CD14-positive monocyte (primary cell): ENCODE data around the gene MEMO1. TPM values are rescaled to one million over a fixed set of nuclear protein-coding genes. Genes with fewer than 3 reads are reported as not detected.

Source experiments
- DNase-seq, 3 donors: peaks; one replicate each; pipeline ENCODE4 v3.0.0-alpha.2; 2011 to 2022
- H2AFZ ChIP-seq: 2 replicates; pipeline ENCODE4 v1.6.0; 2012; ENCODE audit warnings: mild to moderate bottlenecking, low read depth, low read length, inconsistent platforms; ENCODE audit not compliant: insufficient read depth, poor library complexity, severe bottlenecking
- H3K27ac ChIP-seq, 2 donors: 1 replicate in 1 of 2; 2 replicates in 1 of 2; pipeline ENCODE4 v1.5.1; 2012 to 2013; ENCODE audit warnings: low read length in 2 of 2, control low read depth in 1 of 2, inconsistent platforms in 1 of 2, low read depth in 1 of 2, mild to moderate bottlenecking in 1 of 2
- H3K27me3 ChIP-seq, 2 donors: one replicate each; pipeline versions ENCODE4 v1.6.0 to v1.6.1; 2011 to 2013; ENCODE audit warnings: low read length in 2 of 2; ENCODE audit not compliant: control insufficient read depth in 2 of 2, insufficient read depth in 2 of 2
- H3K36me3 ChIP-seq, 2 donors: replicated peaks in 1 of 2; 1 replicate in 1 of 2; 2 replicates in 1 of 2; pipeline versions ENCODE4 v1.5.1 to v1.6.1; 2012 to 2013; ENCODE audit warnings: low read length in 2 of 2, control low read depth in 1 of 2, inconsistent platforms in 1 of 2, mild to moderate bottlenecking in 1 of 2; ENCODE audit not compliant: insufficient read depth in 2 of 2, control insufficient read depth in 1 of 2
- H3K4me1 ChIP-seq, 2 donors: 1 replicate in 1 of 2; 2 replicates in 1 of 2; pipeline versions ENCODE4 v1.5.1 to v1.6.1; 2012 to 2013; ENCODE audit warnings: low read length in 2 of 2, control low read depth in 1 of 2, inconsistent platforms in 1 of 2, mild to moderate bottlenecking in 1 of 2, moderate library complexity in 1 of 2; ENCODE audit not compliant: insufficient read depth in 2 of 2, control insufficient read depth in 1 of 2
- H3K4me2 ChIP-seq: replicated peaks from 2 replicates; pipeline ENCODE3; 2012; ENCODE audit warnings: low read length, moderate library complexity, mild to moderate bottlenecking; ENCODE audit not compliant: poor library complexity, severe bottlenecking; ENCODE audit errors: extremely low read depth
- H3K4me3 ChIP-seq, 3 experiments: fragments of 200-600 bp in 1 of 3; sonication (generic) in 1 of 3; replicated peaks in 1 of 3; 1 replicate in 2 of 3; 2 replicates in 1 of 3; pipeline ENCODE4 v1.5.1; 2011 to 2013; ENCODE audit warnings: low read length in 3 of 3, mild to moderate bottlenecking in 3 of 3, control low read depth in 2 of 3, low read depth in 2 of 3, inconsistent platforms in 1 of 3, moderate library complexity in 1 of 3
- H3K79me2 ChIP-seq: 2 replicates; pipeline ENCODE4 v1.6.0; 2012; ENCODE audit warnings: mild to moderate bottlenecking, control low read depth, inconsistent platforms, low read length, moderate library complexity; ENCODE audit not compliant: insufficient read depth
- H3K9ac ChIP-seq: 2 replicates; pipeline ENCODE4 v1.6.0; 2017; ENCODE audit warnings: low read length, mild to moderate bottlenecking; ENCODE audit not compliant: insufficient read depth, poor library complexity, severe bottlenecking
- H3K9me3 ChIP-seq, 2 donors: replicated peaks in 1 of 2; 1 replicate in 1 of 2; 2 replicates in 1 of 2; pipeline versions ENCODE4 v1.5.1 to v1.6.1; 2012 to 2013; ENCODE audit warnings: low read length in 2 of 2, control low read depth in 1 of 2; ENCODE audit not compliant: control insufficient read depth in 1 of 2, insufficient read depth in 1 of 2
- H4K20me1 ChIP-seq: 2 replicates; pipeline ENCODE4 v1.6.0; 2012; ENCODE audit warnings: mild to moderate bottlenecking, low read length, control low read depth, moderate library complexity; ENCODE audit not compliant: insufficient read depth
- H3K27ac Mint-ChIP-seq, 7 donors: one replicate each; pipeline ENCODE4 v1.8.0; 2020; ENCODE audit warnings: mild to moderate bottlenecking in 7 of 7, mixed read lengths in 7 of 7, moderate library complexity in 6 of 7, inconsistent platforms in 2 of 7
- H3K27me3 Mint-ChIP-seq, 3 donors: one replicate each; pipeline ENCODE4 v1.8.0; 2021 to 2022; ENCODE audit warnings: low read depth in 3 of 3, mild to moderate bottlenecking in 3 of 3, mixed read lengths in 3 of 3, moderate library complexity in 3 of 3, inconsistent platforms in 1 of 3
- H3K36me3 Mint-ChIP-seq, 2 donors: one replicate each; pipeline ENCODE4 v1.8.0; 2020; ENCODE audit warnings: mixed read lengths in 2 of 2, inconsistent platforms in 1 of 2, mild to moderate bottlenecking in 1 of 2
- H3K4me1 Mint-ChIP-seq: one replicate; pipeline ENCODE4 v1.8.0; 2020; ENCODE audit warnings: mild to moderate bottlenecking, mixed read lengths
- H3K4me3 Mint-ChIP-seq, 2 donors: one replicate each; pipeline ENCODE4 v1.8.0; 2020; ENCODE audit warnings: mild to moderate bottlenecking in 2 of 2, mixed read lengths in 2 of 2, moderate library complexity in 1 of 2
- H3K9me3 Mint-ChIP-seq, 7 donors: one replicate each; pipeline ENCODE4 v1.8.0; 2020 to 2022; ENCODE audit warnings: mixed read lengths in 7 of 7, mild to moderate bottlenecking in 6 of 7, moderate library complexity in 6 of 7, inconsistent platforms in 2 of 7
- WGBS: methylation state at CpG from one replicate; pipeline ENCODE4 v1.1.5; 2013; ENCODE audit warnings: missing lambda C conversion rate; ENCODE audit not compliant: insufficient coverage; 5-methylcytosine and 5-hydroxymethylcytosine counted together
- intact Hi-C, 2 donors: fragments of 100-400 bp; cut with micrococcal nuclease; formaldehyde crosslinking; loops; one replicate each; pipeline versions ENCODE4 v1.15.0 to v1.15.1; 2023
- polyA plus RNA-seq, 3 donors: library from polyadenylated mRNA; depleted of rRNA in 1 of 3; unstranded in 2 of 3; stranded (reverse) in 1 of 3; fragments of 300-500 nt in 2 of 3; fragments of >200 nt in 1 of 3; fragmentation: Illumina TruSeq in 2 of 3; gene quantifications; 1 replicate in 2 of 3; 2 replicates in 1 of 3; pipeline ENCODE4 v1.2.3, GENCODE V29; 2012 to 2021
- TF ChIP-seq, protein P1 (sequence below): fragments of 200-600 bp; IDR thresholded peaks from one replicate; pipeline ENCODE4 v1.8.0; 2022; ENCODE audit warnings: antibody characterized with exemption, mild to moderate bottlenecking

Gene MEMO1
- polyA plus RNA-seq, 3 donors, result 49.5 to 63.7 (median 57.0) TPM

DNA sequence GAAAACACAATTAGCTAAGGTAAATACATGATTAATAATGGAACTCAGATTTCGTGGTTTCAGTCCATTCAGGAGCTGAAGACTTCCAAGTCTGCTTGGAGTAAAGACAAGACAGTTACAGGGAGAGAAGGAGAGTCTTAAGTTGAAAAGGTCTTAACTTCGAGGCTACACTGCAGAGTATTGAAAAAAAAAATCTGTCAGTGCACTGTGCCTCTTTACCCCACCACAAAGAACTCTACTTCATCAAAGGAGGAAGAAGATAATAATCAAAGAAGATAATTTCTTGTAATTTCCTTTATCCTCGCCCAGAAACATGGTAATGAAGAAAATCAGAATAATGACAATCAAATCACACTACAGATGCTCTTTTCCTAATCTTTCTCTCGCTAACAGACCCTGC lies 75.4 kb downstream of the MEMO1 start:
- Histone ChIP-seq H3K9me3 (no peaks in the 10 kb centered on the region), H4K20me1 (peaks cover 52% of the 10 kb centered on the region), H3K4me3 (no peak overlapping the region), H3K9ac (no peak overlapping the region), H2AFZ (no peak overlapping the region), H3K4me2 (no peak overlapping the region), H3K79me2 (peaks cover 78% of the 10 kb centered on the region), H3K27ac (peak overlapping the region in 1 of 2 donors; percentile 15), H3K27me3 (no peaks in the 10 kb centered on the region), H3K36me3 (peaks cover 12 to 48% of the 10 kb centered on the region in 2 donors), H3K4me1 (no peaks in the 10 kb centered on the region)
- Mint-ChIP-seq H3K36me3 (peaks cover 19 to 20% of the 10 kb centered on the region in 2 donors), H3K4me1 (no peaks in the 10 kb centered on the region), H3K27me3 (no peaks in the 10 kb centered on the region), H3K27ac (no peak overlapping the region), H3K4me3 (no peak overlapping the region), H3K9me3 (no peaks in the 10 kb centered on the region)
- intact Hi-C loops, result no loop called here
- TF ChIP-seq, protein P1, sequence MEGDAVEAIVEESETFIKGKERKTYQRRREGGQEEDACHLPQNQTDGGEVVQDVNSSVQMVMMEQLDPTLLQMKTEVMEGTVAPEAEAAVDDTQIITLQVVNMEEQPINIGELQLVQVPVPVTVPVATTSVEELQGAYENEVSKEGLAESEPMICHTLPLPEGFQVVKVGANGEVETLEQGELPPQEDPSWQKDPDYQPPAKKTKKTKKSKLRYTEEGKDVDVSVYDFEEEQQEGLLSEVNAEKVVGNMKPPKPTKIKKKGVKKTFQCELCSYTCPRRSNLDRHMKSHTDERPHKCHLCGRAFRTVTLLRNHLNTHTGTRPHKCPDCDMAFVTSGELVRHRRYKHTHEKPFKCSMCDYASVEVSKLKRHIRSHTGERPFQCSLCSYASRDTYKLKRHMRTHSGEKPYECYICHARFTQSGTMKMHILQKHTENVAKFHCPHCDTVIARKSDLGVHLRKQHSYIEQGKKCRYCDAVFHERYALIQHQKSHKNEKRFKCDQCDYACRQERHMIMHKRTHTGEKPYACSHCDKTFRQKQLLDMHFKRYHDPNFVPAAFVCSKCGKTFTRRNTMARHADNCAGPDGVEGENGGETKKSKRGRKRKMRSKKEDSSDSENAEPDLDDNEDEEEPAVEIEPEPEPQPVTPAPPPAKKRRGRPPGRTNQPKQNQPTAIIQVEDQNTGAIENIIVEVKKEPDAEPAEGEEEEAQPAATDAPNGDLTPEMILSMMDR, result no peak
- WGBS, result 100% methylated on average over 1 of the region's 4 CpGs
- DNase-seq, result no peak

DNA sequence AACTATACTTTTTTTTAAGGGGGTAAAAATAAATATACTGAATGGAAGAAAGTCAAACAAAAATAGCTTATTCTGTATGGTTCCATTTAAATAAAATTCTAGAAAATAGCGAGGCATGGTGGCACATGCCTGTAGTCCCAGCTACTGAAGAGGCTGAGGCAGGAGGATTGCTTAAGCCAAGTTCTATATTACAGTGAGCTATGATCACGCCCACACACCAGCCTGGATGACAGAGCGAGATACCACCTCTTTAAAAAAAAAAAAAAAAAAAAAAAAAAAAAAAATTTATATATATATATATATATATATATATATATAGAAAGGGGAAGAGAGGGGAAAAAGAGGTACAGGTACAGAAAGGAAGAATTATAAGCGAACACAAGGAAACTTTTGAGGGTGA lies 77.7 kb downstream of the MEMO1 start:
- Histone ChIP-seq H2AFZ (no peak overlapping the region), H3K36me3 (peaks cover 16 to 42% of the 10 kb centered on the region in 2 donors), H3K79me2 (peaks cover 64% of the 10 kb centered on the region), H3K4me2 (no peak overlapping the region), H3K9me3 (no peaks in the 10 kb centered on the region), H4K20me1 (peaks cover 36% of the 10 kb centered on the region), H3K9ac (no peak overlapping the region), H3K4me1 (no peaks in the 10 kb centered on the region), H3K27me3 (no peaks in the 10 kb centered on the region), H3K27ac (peak overlapping the region in 1 of 2 donors; percentile 6), H3K4me3 (no peak overlapping the region)
- Mint-ChIP-seq H3K9me3 (no peaks in the 10 kb centered on the region), H3K36me3 (peaks cover 27 to 32% of the 10 kb centered on the region in 2 donors), H3K27me3 (no peaks in the 10 kb centered on the region), H3K27ac (peak overlapping the region in 2 of 7 donors; percentile 11 to 27), H3K4me3 (no peak overlapping the region), H3K4me1 (no peaks in the 10 kb centered on the region)
- WGBS, result no CpG with 5 or more reads among the region's 4 CpGs
- intact Hi-C loops, result no loop called here
- TF ChIP-seq, protein P1, result no peak
- no peak for DNase-seq
